K562 (cell line): ENCODE results near the gene BCL7C. TPM values are rescaled to one million over a fixed set of nuclear protein-coding genes. Genes with fewer than 3 reads are reported as not detected.

Experiments
- BRCA1 ChIP-seq, 2 experiments: fragments of 450-650 bp in 1 of 2; sonication (generic) in 1 of 2; formaldehyde crosslinking in 1 of 2; IDR thresholded peaks; 2 replicates each; pipeline versions ENCODE4 v1.5.0 to v1.6.1; 2017 to 2020; ENCODE audit warnings: mild to moderate bottlenecking in 1 of 2, missing genetic modification reagents in 1 of 2
- CBFA2T2 ChIP-seq: fragments of 450-650 bp; conservative IDR thresholded peaks from 2 replicates; pipeline ENCODE4 v1.6.1; 2017; ENCODE audit warnings: mild to moderate bottlenecking
- CBX2 ChIP-seq: fragments of 200-600 bp; sonication (generic); IDR thresholded peaks from one replicate; pipeline ENCODE4 v1.6.1; 2012; ENCODE audit warnings: mild to moderate bottlenecking, low read length, inconsistent platforms; ENCODE audit not compliant: insufficient read depth, poor library complexity, severe bottlenecking
- E2F1 ChIP-seq: sonication (generic); formaldehyde crosslinking; IDR thresholded peaks from 2 replicates; pipeline ENCODE4 v1.8.1; 2023; ENCODE audit warnings: mild to moderate bottlenecking, missing genetic modification reagents, moderate library complexity
- E2F5 ChIP-seq: sonication (generic); formaldehyde crosslinking; IDR thresholded peaks from 2 replicates; pipeline ENCODE4 v1.8.0; 2022; ENCODE audit warnings: mild to moderate bottlenecking, missing genetic modification reagents
- HNRNPH1 ChIP-seq: fragments of 200-400 bp; formaldehyde crosslinking; optimal IDR thresholded peaks from 2 replicates; pipeline ENCODE3; 2017; ENCODE audit warnings: low read depth, mild to moderate bottlenecking, low read length, moderate library complexity
- HOXB6 ChIP-seq: fragments of 250-450 bp; sonication (Bioruptor Pico); IDR thresholded peaks from 2 replicates; pipeline ENCODE4 v1.5.1; 2022; ENCODE audit warnings: mild to moderate bottlenecking, borderline replicate concordance
- KAT7 ChIP-seq: sonication (generic); formaldehyde crosslinking; IDR thresholded peaks from 2 replicates; pipeline ENCODE4 v1.8.0; 2022; ENCODE audit warnings: missing genetic modification reagents, mild to moderate bottlenecking, borderline replicate concordance
- POLR2AphosphoS2 ChIP-seq: IDR thresholded peaks from 2 replicates; pipeline ENCODE4 v1.6.1; 2012; ENCODE audit warnings: low read length, improper control_type of control experiment
- SP2 ChIP-seq: IDR thresholded peaks from 2 replicates; pipeline ENCODE4 v1.6.1; 2011; ENCODE audit warnings: mild to moderate bottlenecking, low read depth, low read length, moderate library complexity; ENCODE audit not compliant: poor library complexity, severe bottlenecking; ENCODE audit errors: extremely low read depth
- TOE1 ChIP-seq, 2 experiments: fragments of 450-650 bp in 1 of 2; sonication (generic) in 1 of 2; formaldehyde crosslinking in 1 of 2; IDR thresholded peaks; 2 replicates each; pipeline versions ENCODE4 v1.7.1 to v1.8.0; 2016 to 2022; ENCODE audit warnings: borderline replicate concordance in 2 of 2, mild to moderate bottlenecking in 2 of 2, antibody characterized with exemption in 1 of 2, inconsistent platforms in 1 of 2, low read depth in 1 of 2, missing genetic modification reagents in 1 of 2, moderate library complexity in 1 of 2
- ZNF407 ChIP-seq: fragments of 450-650 bp; IDR thresholded peaks from 2 replicates; pipeline ENCODE4 v1.6.1; 2016; ENCODE audit warnings: low read depth
- ZNF511 ChIP-seq: sonication (generic); formaldehyde crosslinking; IDR thresholded peaks from 2 replicates; pipeline ENCODE4 v1.8.0; 2022; ENCODE audit warnings: mild to moderate bottlenecking, missing genetic modification reagents
- polyA plus RNA-seq, 8 experiments: library from polyadenylated mRNA; depleted of rRNA in 4 of 8; stranded (reverse) in 5 of 8; unstranded in 3 of 8; fragments of >200 nt; fragmentation: Nextera tagmentation in 2 of 8; fragmentation: Illumina TruSeq in 1 of 8; extraction: Ambion mirVana in 2 of 8; extraction: Trizol in 1 of 8; gene quantifications; 2 replicates each; pipeline versions ENCODE4 v1.2.1 to v1.2.3, GENCODE V29; 2011 to 2014; ENCODE audit warnings: inconsistent platforms in 1 of 8, missing spikeins in 1 of 8
- total RNA-seq, 7 experiments: library from RNA; depleted of rRNA in 6 of 7; stranded (reverse); fragments of >200 nt in 6 of 7; fragmentation: Illumina TruSeq in 2 of 7; extraction: Trizol in 2 of 7; gene quantifications; 2 replicates each; pipeline versions ENCODE4 v1.2.1 to v1.2.3, GENCODE V29; 2011 to 2021; ENCODE audit warnings: low replicate concordance in 1 of 7

Gene BCL7C
- total and polyA plus RNA-seq, 9 of the 15 experiments (the other 6 are each of a cell fraction or from before 2014, with no cell fraction given), result 1.7 to 85.8 (median 19.6) TPM

- TF ChIP-seq SP2 (no peak), HNRNPH1 (no peak), E2F5 (CRISPR knock-in tag) (0 out of 2 replicates have a peak, but pooled peaks have one; percentile 36), CBX2 (no peak), ZNF511 (CRISPR knock-in tag) (peak; percentile 41; the same call in 1 of the 2 replicates), HOXB6 (no peak), ZNF407 (no peak), KAT7 (CRISPR knock-in tag) (peak; percentile 42; the same call in 1 of the 2 replicates), POLR2AphosphoS2 (no peak), CBFA2T2 (no peak), E2F1 (CRISPR knock-in tag) (peak; percentile 66; the same call in 1 of the 2 replicates), TOE1 (IDR thresholded peaks at IDR 0.05; ENCODE audit: borderline replicate concordance) (peak; percentile 33; the same call in 1 of the 2 replicates), TOE1 (CRISPR knock-in tag; IDR thresholded peaks at IDR 0.05; ENCODE audit: borderline replicate concordance, low read depth) (no peak), BRCA1 (IDR thresholded peaks at IDR 0.05) (no peak), BRCA1 (CRISPR knock-in tag; IDR thresholded peaks at IDR 0.05) (0 out of 2 replicates have a peak, but pooled peaks have one; percentile 62)
These were observed 2.5 kb upstream of the BCL7C start, which contains the start of gene CTF1 (continued) for GRCh38 chr16:30896261-30896888.
